ENCODE results near the gene RALGAPA2.
A peak's percentile ranks its signal among the peaks of the same experiment; 100 is the strongest.

RALGAPA2 gene

GRCh38 chr20:20455926-20456325 is 256.5 kb downstream of the RALGAPA2 start:
- DNase-seq, result no peak

- DNase-seq, result no peak
These were observed 257.4 kb downstream of the RALGAPA2 start for GRCh38 chr20:20454850-20455627.

- DNase-seq, result no peak
These were observed 258.1 kb downstream of the RALGAPA2 start for GRCh38 chr20:20454367-20454766.

DNA sequence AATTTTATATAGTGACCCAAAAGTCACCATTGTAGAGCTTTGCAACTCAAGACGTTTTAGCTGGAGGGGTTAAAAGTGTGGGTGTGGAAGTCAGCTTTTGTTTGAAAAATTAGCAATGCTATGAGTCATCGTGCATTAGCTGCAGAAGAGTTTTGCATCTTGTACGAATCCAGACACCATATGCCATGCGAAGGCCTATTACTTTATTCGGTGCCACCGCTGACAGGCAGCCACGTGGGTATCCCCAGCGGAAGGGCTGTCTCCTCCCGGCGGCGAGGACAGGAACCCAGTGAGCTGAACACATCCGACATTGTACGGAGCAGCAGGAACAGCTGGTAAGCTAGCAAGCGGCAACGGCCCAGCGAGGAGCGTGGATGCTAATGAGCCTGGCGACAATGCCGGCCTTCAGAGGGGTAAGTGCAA is 260.2 kb downstream of the RALGAPA2 start:
- peak; percentile 69 to 78 for DNase-seq

DNA sequence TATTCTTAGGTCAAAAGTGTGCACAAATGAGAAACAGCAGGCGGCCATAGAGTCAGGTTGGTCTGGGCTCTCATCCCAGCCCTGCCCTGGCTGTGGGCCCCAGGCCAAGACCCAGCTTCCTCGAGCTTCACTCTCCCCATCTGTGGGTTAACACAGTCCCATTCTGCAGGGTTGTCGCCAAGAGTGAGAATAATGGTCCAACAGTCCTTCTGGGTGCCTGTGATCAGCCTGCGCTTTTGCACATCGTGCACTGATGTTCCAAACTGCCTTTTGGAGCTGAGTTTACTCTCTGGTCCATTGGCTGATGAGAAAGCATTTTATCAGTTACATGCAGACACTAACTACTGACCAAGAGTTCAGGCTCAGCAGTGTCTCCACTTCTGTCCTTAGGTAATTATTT is 261.9 kb downstream of the RALGAPA2 start:
- DNase-seq, result no peak

- DNase-seq, result no peak
These were observed 263.6 kb downstream of the RALGAPA2 start for GRCh38 chr20:20448881-20449280.

- DNase-seq, result no peak
These were observed 265.2 kb downstream of the RALGAPA2 start for GRCh38 chr20:20447196-20447595.

- no peak for DNase-seq
These were observed 265.9 kb downstream of the RALGAPA2 start for GRCh38 chr20:20446425-20447015.

DNA sequence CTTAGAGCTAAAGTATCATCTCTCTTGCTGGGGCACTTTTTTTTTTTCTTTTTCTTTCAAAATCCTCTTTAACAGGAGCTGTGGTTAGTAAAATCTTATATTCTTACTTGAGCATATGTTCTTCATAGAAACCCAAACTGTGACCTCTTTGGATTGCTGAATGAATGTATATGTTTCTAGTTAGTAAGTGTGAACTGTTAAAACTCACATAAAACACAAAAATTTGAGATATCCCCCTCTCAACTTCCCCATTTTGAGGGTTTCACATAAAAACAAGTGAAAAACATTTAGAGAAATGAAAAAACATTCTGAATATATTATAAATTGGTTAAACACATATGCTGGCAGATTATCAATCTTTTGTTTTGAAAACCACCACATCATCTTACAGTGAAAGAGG is 266.4 kb downstream of the RALGAPA2 start:
- no peak for DNase-seq

GRCh38 chr20:20443504-20443903 is 268.9 kb downstream of the RALGAPA2 start:
- no peak for DNase-seq

GRCh38 chr20:20442466-20442865 is 270.0 kb downstream of the RALGAPA2 start:
- DNase-seq, result no peak

- no peak for DNase-seq
These were observed 271.4 kb downstream of the RALGAPA2 start for GRCh38 chr20:20440886-20441658.

- no peak for DNase-seq
These were observed 272.0 kb downstream of the RALGAPA2 start for GRCh38 chr20:20440481-20440880.

DNA sequence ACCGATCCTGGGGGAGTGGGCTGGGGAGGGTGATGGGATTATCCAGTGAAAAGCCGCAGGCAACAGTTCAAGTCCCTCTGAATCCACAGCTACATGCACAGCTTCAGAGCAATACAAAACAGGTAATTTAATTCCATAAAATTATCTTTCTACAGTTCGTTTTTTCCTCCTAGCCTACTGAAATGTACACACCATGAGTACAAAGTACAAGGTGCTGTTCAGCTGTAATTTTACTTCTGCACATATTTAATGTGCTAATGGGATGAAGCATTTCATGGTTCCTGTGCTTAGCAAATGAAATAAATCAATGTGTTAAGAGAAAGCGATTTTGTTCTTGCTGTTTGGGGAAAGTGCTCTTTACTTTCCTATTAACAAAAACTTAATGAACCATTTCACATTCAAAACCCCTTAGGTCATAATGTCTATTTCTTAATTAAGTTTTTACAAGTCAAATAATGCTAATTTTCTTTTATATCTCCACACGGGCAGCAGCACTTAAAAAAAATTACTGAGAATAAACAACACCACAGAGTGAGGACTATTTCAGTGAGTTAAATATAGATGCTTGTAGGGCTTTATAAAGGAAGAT is 272.7 kb downstream of the RALGAPA2 start:
- DNase-seq, result no peak

GRCh38 chr20:20437314-20437713 is 275.1 kb downstream of the RALGAPA2 start:
- DNase-seq, result no peak

DNA sequence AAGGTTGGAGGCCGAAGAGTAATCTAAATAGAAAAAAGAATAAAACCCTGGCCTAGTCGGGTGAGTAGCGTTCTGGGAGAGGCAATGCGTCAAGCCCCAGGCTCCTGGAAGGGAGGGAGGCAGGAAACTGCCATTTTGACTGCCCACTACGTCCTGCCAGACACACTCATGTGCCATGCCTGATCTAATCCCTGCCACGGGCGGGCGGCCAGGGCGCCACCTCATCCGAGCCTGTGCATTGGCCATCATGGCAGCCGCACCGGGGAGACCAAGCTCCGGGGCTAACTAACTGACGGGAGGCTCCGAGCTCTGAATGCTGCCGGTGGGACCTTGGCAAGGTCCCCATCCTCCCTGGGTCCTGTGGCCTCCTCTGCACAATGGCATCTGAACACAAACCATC is 275.8 kb downstream of the RALGAPA2 start:
- DNase-seq, result no peak

DNA sequence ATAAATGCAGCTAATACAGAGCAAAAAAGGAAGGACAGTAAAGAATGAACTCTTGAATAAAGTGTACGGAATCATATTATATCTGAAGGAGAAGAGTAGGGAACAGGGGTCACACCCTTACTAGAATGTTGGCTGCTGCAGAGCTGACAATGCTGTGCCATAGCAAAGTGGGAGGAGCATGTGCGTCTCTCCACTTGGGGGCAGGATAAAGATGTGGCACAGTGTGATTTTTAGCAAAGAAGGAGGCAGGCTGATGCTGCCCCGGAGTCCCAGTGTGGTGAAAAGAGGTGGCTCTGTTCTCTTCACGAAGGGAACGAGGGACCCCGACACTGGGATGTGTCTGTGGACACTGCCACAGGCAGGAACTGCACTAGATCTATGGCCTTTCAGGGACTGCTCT is 277.0 kb downstream of the RALGAPA2 start:
- no peak for DNase-seq

DNA sequence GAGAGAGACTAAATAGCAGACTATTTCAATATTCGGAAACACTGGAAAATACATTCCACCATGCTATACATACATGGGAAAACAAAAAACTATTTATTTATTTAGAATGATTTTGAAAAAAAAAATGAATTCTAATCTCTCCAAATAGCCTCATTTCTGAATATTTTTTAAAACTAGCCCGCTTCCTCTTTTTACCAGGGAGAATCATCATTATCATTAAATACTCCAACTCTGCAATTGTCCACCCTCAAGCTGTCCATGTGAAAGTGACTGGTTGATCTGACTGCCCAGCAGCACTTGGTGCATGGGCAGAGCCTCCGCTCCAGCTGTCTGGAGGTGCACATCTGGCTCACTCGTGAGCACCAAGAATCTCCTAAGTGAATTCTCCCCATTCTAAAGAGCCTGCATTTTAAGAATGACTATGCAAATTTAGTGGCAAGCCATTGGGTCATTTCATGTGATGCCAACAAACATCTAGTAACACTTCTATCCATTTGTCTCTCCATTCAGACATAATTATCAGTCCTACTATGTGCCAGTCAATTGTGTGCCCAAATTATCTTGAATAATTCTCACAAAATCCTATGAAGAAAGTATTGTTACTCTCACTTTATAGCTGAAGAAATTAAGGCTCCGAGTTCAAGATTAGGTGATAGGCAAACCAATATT is 279.7 kb downstream of the RALGAPA2 start:
- no peak for DNase-seq

DNA sequence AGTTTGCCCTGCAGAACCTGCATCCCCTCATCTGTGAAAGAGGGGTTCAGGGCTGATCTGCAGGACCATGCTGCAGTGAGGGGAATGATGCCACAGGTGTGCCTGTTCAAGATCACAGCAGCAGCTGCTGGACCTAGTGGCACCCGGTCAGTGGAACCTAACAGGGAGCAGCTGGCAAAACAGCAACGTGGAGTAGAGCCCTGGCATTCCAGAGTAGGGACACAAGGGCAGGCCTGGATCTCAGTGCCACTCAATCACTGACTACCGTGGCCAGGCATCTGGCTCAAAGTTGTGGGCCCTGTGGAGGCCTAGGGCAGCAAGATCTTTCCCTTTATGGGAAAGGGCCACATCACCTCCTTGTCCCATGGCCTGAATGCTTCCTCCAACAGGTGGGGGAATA is 282.4 kb downstream of the RALGAPA2 start:
- no peak for DNase-seq

DNA sequence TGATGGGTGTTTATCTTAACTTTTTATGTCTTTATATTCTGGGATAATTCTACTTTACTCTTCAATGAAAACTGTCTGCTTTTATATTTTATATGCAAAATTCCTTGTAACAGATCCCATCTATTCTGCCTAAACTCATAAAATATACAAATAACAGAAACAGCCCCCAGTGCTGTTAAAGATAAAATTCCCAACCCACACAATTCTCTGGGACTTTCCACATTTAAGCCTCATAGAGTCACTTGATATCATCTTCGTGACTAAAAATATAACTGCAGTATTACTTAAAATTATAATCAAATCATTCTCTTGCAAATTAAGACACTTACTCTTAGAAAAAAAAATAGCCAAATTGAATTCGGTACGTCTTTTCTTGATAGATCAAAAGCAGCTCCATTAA is 284.4 kb downstream of the RALGAPA2 start:
- DNase-seq, result no peak

DNA sequence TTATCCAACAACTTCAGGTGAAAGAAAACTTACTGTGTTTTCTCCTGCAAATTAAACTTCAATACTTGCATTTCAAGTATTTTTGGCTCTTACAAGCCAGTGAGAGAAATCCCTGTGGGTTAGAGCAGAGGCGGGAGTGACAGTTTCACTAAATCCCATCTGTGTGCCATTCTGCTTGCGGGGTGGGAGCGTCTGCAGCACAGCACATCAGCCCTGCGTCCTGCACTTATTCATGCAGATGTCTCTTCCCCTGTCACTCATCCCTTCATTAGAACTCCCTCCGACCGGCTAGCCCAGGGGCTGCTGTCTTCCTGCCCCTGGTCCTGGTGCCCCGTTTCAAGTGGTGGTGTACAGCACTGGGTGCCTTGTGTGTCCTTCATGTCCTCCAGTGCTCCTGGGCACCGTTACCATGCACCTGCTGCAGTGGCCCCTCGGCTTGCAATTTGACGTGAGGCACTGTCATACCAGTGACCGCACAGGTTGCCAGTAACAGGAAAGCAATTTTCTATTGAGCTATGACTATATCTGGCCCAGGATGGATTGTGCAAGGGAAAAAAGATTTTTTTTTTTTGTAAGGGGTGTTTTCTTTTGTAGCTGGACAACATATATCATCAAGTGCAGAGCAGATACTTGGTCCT is 285.1 kb downstream of the RALGAPA2 start:
- DNase-seq, result no peak

- DNase-seq, result no peak
These were observed 285.9 kb downstream of the RALGAPA2 start for GRCh38 chr20:20426655-20426907.
